GM23338 (cell line): ENCODE results near the gene DCST1. TPM values are rescaled to one million over a fixed set of nuclear protein-coding genes. Genes with fewer than 3 reads are reported as not detected.

Experiments used
- ATAC-seq: fragments of 200-7000 bp; cut with Tn5 transposase; 3 replicates; pipeline ENCODE4 v1.9.1; 2020
- DNase-seq: peaks from one replicate; pipeline ENCODE4 v3.0.0-alpha.2; 2015; ENCODE audit warnings: low spot score
- H2AFZ ChIP-seq: fragments of 200-600 bp; sonication (generic); 2 replicates; pipeline ENCODE4 v1.8.0; 2016; ENCODE audit warnings: antibody characterized with exemption, mild to moderate bottlenecking, moderate library complexity
- H3F3A ChIP-seq: fragments of 200-600 bp; sonication (generic); replicated peaks from 2 replicates; pipeline ENCODE4 v1.8.0; 2017; ENCODE audit warnings: antibody characterized with exemption, mixed run types, low read depth
- H3K27ac ChIP-seq: fragments of 200-600 bp; sonication (generic); 2 replicates; pipeline ENCODE4 v1.6.1; 2016; ENCODE audit warnings: low read depth
- H3K27me3 ChIP-seq: fragments of 200-600 bp; sonication (generic); 2 replicates; pipeline ENCODE4 v1.8.0; 2016; ENCODE audit warnings: mild to moderate bottlenecking, mixed run types, moderate library complexity; ENCODE audit not compliant: insufficient read depth
- H3K36me3 ChIP-seq: fragments of 200-600 bp; sonication (generic); 2 replicates; pipeline ENCODE4 v1.8.0; 2016; ENCODE audit warnings: mild to moderate bottlenecking; ENCODE audit not compliant: insufficient read depth
- H3K4me1 ChIP-seq: fragments of 200-600 bp; sonication (generic); 2 replicates; pipeline ENCODE4 v1.8.0; 2016; ENCODE audit warnings: mild to moderate bottlenecking, moderate library complexity; ENCODE audit not compliant: insufficient read depth
- H3K4me2 ChIP-seq: fragments of 200-600 bp; sonication (generic); 2 replicates; pipeline ENCODE4 v1.7.1; 2017; ENCODE audit warnings: mixed run types
- H3K4me3 ChIP-seq: fragments of 200-600 bp; sonication (generic); 2 replicates; pipeline ENCODE4 v1.6.1; 2016; ENCODE audit warnings: mixed run types
- H3K79me2 ChIP-seq: fragments of 200-600 bp; sonication (generic); replicated peaks from 2 replicates; pipeline ENCODE4 v1.8.0; 2017; ENCODE audit warnings: mild to moderate bottlenecking; ENCODE audit not compliant: insufficient read depth
- H3K9me2 ChIP-seq: fragments of 200-600 bp; sonication (generic); 2 replicates; pipeline ENCODE4 v1.8.0; 2017; ENCODE audit not compliant: insufficient read depth
- H4K20me1 ChIP-seq: fragments of 200-600 bp; sonication (generic); replicated peaks from 2 replicates; pipeline ENCODE4 v1.8.0; 2017; ENCODE audit warnings: mild to moderate bottlenecking; ENCODE audit not compliant: insufficient read depth
- H3K27ac Mint-ChIP-seq: 2 replicates; pipeline ENCODE4 v1.8.0; 2020; ENCODE audit warnings: inconsistent platforms, mild to moderate bottlenecking, moderate library complexity, mixed read lengths
- H3K27me3 Mint-ChIP-seq: 3 replicates; pipeline ENCODE4 v1.8.0; 2022; ENCODE audit warnings: low read depth, mild to moderate bottlenecking, moderate library complexity, mixed read lengths, inconsistent platforms; ENCODE audit not compliant: insufficient read depth, poor library complexity
- H3K36me3 Mint-ChIP-seq: 3 replicates; pipeline ENCODE4 v1.8.0; 2021; ENCODE audit warnings: low read depth, mild to moderate bottlenecking, inconsistent platforms, moderate library complexity, mixed read lengths
- H3K4me1 Mint-ChIP-seq: 3 replicates; pipeline ENCODE4 v1.8.0; 2020; ENCODE audit warnings: mild to moderate bottlenecking, inconsistent platforms, mixed read lengths
- H3K4me3 Mint-ChIP-seq: 3 replicates; pipeline ENCODE4 v1.8.0; 2021; ENCODE audit warnings: moderate library complexity, mild to moderate bottlenecking, inconsistent platforms, mixed read lengths
- H3K9me3 Mint-ChIP-seq: 3 replicates; pipeline ENCODE4 v1.8.0; 2020; ENCODE audit warnings: moderate library complexity, mild to moderate bottlenecking, inconsistent platforms, mixed read lengths
- CREB1 ChIP-seq: fragments of 250-450 bp; sonication (Bioruptor Pico); IDR thresholded peaks from 2 replicates; pipeline ENCODE4 v1.5.0; 2020; ENCODE audit warnings: low read depth, mild to moderate bottlenecking, moderate library complexity
- CTCF ChIP-seq, 2 experiments: fragments of 200-600 bp in 1 of 2; sonication (generic) in 1 of 2; conservative IDR thresholded peaks; 2 replicates each; pipeline versions ENCODE4 v1.5.1 to v1.6.1; 2016 to 2017; ENCODE audit warnings: antibody characterized with exemption in 2 of 2, low read depth in 2 of 2, mild to moderate bottlenecking in 2 of 2, moderate library complexity in 1 of 2
- EZH2 ChIP-seq: fragments of 200-600 bp; sonication (generic); IDR thresholded peaks from one replicate; pipeline ENCODE4 v1.8.0; 2017; ENCODE audit warnings: antibody characterized with exemption, mild to moderate bottlenecking, low read depth; ENCODE audit not compliant: unreplicated experiment
- EZH2phosphoT487 ChIP-seq: fragments of 200-600 bp; sonication (generic); IDR thresholded peaks from one replicate; pipeline ENCODE4 v1.8.1; 2018; ENCODE audit warnings: antibody characterized with exemption; ENCODE audit not compliant: unreplicated experiment
- JUNB ChIP-seq: IDR thresholded peaks from one replicate; pipeline ENCODE4 v1.6.1; 2016; ENCODE audit warnings: antibody characterized with exemption; ENCODE audit not compliant: unreplicated experiment
- NANOG ChIP-seq: IDR thresholded peaks from 2 replicates; pipeline ENCODE4 v1.6.1; 2016; ENCODE audit warnings: antibody characterized with exemption, borderline replicate concordance
- POLR2AphosphoS5 ChIP-seq: IDR thresholded peaks from 2 replicates; pipeline ENCODE4 v1.6.1; 2016; ENCODE audit warnings: antibody characterized with exemption, low read depth
- REST ChIP-seq: IDR thresholded peaks from one replicate; pipeline ENCODE4 v1.6.1; 2018; ENCODE audit warnings: antibody characterized with exemption; ENCODE audit not compliant: unreplicated experiment
- STAT1 ChIP-seq: IDR thresholded peaks from one replicate; pipeline ENCODE4 v1.6.1; 2016; ENCODE audit warnings: antibody characterized with exemption; ENCODE audit not compliant: unreplicated experiment
- ZNF114 ChIP-seq: fragments of 250-450 bp; sonication (Bioruptor Pico); IDR thresholded peaks from 2 replicates; pipeline ENCODE4 v1.5.0; 2020; ENCODE audit warnings: mild to moderate bottlenecking, moderate library complexity
- ZNF331 ChIP-seq: fragments of 250-450 bp; sonication (Bioruptor Pico); IDR thresholded peaks from 2 replicates; pipeline ENCODE4 v1.5.0; 2020; ENCODE audit warnings: low read depth, mild to moderate bottlenecking, moderate library complexity
- polyA plus RNA-seq: library from polyadenylated mRNA; unstranded; fragments of >200 nt; fragmentation: Nextera tagmentation; extraction: Ambion mirVana; gene quantifications from 2 replicates; pipeline ENCODE4 v1.2.1, GENCODE V29; 2016
- total RNA-seq: library from RNA; depleted of rRNA; stranded (reverse); fragments of >200 nt; shearing (Covaris generic); gene quantifications from 2 replicates; pipeline ENCODE4 v1.2.3, GENCODE V29; 2014
- TF ChIP-seq, protein P1 (sequence below): fragments of 250-450 bp; sonication (Bioruptor Pico); IDR thresholded peaks from 2 replicates; pipeline ENCODE4 v1.5.0; 2020; ENCODE audit warnings: mild to moderate bottlenecking, moderate library complexity
- TF ChIP-seq, protein P2 (sequence below): IDR thresholded peaks from 2 replicates; pipeline ENCODE4 v1.6.1; 2016; ENCODE audit warnings: antibody characterized with exemption

The DCST1 gene
- total and polyA plus RNA-seq, 2 experiments from 2014 or later, result not detected

DNA sequence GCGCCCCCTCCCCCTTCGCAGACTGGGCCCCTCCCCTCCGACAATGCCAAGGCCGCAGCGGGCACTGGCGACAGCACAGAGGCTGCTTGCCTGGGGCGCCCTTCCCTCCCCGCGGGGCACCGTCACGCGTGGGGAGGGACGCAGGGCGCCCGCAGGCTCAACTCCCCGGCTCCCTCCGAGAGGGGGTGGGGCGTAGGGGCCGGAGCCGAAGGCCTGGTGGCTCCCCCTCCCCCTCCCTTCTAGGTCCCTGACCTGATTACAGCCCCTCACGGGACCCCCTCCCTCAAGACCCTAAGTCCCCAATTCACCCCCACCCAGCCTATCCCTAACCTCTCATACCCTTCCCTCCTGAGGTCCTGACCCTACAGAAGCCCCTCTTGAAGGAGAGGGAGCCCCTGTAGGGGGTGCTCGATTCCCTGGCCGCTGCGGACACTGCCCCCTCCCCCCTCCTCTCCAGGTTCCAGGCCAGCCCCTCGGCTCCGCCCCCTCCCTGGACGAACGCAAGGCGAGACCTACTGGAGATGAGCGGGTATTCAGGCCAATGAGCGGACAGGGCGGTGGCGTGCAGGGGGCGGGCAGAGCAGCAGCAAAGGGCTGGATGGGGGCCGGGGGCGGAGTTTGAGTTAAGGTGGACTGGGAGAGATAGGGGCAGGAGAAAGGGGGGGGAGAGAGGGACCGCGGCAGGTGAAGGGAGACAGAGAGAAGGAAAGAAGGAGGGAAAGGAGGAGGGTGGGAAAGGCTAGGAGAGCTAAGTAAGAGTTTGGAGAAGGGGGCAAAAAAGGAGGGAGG lies 31.8 kb upstream of the DCST1 start:
- Mint-ChIP-seq H3K36me3 (peaks cover 4% of the 10 kb centered on the region; the same call in 1 of the 3 replicates), H3K9me3 (no peaks in the 10 kb centered on the region), H3K4me1 (peaks cover 40% of the 10 kb centered on the region), H3K27me3 (peaks cover 21% of the 10 kb centered on the region), H3K27ac (peak overlapping the region; percentile 83), H3K4me3 (peak overlapping the region; percentile 92)
- Histone ChIP-seq H3K79me2 (peaks cover 28% of the 10 kb centered on the region), H3K27me3 (no peaks in the 10 kb centered on the region), H3K36me3 (no peaks in the 10 kb centered on the region), H3K9me2 (no peaks in the 10 kb centered on the region), H3K4me1 (peaks cover 18% of the 10 kb centered on the region), H4K20me1 (no peaks in the 10 kb centered on the region; the same call in 1 of the 2 replicates), H3K4me2 (peak overlapping the region; percentile 90), H2AFZ (no peak overlapping the region), H3F3A (peaks cover 16% of the 10 kb centered on the region), H3K4me3 (peak overlapping the region; percentile 90), H3K27ac (peak overlapping the region; percentile 95)
- peak; percentile 33 for ATAC-seq
- TF ChIP-seq, protein P1, sequence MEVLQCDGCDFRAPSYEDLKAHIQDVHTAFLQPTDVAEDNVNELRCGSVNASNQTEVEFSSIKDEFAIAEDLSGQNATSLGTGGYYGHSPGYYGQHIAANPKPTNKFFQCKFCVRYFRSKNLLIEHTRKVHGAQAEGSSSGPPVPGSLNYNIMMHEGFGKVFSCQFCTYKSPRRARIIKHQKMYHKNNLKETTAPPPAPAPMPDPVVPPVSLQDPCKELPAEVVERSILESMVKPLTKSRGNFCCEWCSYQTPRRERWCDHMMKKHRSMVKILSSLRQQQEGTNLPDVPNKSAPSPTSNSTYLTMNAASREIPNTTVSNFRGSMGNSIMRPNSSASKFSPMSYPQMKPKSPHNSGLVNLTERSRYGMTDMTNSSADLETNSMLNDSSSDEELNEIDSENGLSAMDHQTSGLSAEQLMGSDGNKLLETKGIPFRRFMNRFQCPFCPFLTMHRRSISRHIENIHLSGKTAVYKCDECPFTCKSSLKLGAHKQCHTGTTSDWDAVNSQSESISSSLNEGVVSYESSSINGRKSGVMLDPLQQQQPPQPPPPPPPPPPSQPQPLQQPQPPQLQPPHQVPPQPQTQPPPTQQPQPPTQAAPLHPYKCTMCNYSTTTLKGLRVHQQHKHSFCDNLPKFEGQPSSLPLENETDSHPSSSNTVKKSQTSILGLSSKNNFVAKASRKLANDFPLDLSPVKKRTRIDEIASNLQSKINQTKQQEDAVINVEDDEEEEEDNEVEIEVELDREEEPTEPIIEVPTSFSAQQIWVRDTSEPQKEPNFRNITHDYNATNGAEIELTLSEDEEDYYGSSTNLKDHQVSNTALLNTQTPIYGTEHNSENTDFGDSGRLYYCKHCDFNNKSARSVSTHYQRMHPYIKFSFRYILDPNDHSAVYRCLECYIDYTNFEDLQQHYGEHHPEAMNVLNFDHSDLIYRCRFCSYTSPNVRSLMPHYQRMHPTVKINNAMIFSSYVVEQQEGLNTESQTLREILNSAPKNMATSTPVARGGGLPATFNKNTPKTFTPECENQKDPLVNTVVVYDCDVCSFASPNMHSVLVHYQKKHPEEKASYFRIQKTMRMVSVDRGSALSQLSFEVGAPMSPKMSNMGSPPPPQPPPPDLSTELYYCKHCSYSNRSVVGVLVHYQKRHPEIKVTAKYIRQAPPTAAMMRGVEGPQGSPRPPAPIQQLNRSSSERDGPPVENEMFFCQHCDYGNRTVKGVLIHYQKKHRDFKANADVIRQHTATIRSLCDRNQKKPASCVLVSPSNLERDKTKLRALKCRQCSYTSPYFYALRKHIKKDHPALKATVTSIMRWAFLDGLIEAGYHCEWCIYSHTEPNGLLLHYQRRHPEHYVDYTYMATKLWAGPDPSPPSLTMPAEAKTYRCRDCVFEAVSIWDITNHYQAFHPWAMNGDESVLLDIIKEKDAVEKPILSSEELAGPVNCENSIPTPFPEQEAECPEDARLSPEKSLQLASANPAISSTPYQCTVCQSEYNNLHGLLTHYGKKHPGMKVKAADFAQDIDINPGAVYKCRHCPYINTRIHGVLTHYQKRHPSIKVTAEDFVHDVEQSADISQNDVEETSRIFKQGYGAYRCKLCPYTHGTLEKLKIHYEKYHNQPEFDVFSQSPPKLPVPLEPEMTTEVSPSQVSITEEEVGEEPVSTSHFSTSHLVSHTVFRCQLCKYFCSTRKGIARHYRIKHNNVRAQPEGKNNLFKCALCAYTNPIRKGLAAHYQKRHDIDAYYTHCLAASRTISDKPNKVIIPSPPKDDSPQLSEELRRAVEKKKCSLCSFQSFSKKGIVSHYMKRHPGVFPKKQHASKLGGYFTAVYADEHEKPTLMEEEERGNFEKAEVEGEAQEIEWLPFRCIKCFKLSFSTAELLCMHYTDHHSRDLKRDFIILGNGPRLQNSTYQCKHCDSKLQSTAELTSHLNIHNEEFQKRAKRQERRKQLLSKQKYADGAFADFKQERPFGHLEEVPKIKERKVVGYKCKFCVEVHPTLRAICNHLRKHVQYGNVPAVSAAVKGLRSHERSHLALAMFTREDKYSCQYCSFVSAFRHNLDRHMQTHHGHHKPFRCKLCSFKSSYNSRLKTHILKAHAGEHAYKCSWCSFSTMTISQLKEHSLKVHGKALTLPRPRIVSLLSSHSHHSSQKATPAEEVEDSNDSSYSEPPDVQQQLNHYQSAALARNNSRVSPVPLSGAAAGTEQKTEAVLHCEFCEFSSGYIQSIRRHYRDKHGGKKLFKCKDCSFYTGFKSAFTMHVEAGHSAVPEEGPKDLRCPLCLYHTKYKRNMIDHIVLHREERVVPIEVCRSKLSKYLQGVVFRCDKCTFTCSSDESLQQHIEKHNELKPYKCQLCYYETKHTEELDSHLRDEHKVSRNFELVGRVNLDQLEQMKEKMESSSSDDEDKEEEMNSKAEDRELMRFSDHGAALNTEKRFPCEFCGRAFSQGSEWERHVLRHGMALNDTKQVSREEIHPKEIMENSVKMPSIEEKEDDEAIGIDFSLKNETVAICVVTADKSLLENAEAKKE (CRISPR knock-in tag), result no peak
- TF ChIP-seq ZNF331 (CRISPR knock-in tag), result no peak
- TF ChIP-seq CTCF (conservative IDR thresholded peaks at IDR 0.05; ENCODE audit: low read depth in 2 of 2), result peak; percentile 50 to 52
- no peak for TF ChIP-seq EZH2
- TF ChIP-seq POLR2AphosphoS5, result peak; percentile 51
- TF ChIP-seq JUNB, result no peak
- no peak for TF ChIP-seq STAT1
- no peak for TF ChIP-seq ZNF114 (CRISPR knock-in tag)
- TF ChIP-seq EZH2phosphoT487, result no peak
- TF ChIP-seq REST, result no peak
- TF ChIP-seq NANOG, result no peak
- TF ChIP-seq, protein P2, sequence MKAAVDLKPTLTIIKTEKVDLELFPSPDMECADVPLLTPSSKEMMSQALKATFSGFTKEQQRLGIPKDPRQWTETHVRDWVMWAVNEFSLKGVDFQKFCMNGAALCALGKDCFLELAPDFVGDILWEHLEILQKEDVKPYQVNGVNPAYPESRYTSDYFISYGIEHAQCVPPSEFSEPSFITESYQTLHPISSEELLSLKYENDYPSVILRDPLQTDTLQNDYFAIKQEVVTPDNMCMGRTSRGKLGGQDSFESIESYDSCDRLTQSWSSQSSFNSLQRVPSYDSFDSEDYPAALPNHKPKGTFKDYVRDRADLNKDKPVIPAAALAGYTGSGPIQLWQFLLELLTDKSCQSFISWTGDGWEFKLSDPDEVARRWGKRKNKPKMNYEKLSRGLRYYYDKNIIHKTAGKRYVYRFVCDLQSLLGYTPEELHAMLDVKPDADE, result 0 out of 2 replicates have a peak, but pooled peaks have one; percentile 3
- peak; percentile 73 for TF ChIP-seq CREB1 (CRISPR knock-in tag)
- DNase-seq, result peak; percentile 100
